ENCODE data around the gene SNRNP40. TPM values are rescaled to one million over a fixed set of nuclear protein-coding genes. Genes with fewer than 3 reads are reported as not detected.

Gene SNRNP40
- total and polyA plus RNA-seq, 4 donors, result 12.3 to 74.3 (median 19.8) TPM

GRCh38 chr1:31299365-31299764 lies 2.8 kb upstream of the SNRNP40 start:
- Histone ChIP-seq H3K27ac (ENCODE audit: low read depth in 1 of 2, low read length in 2 of 2) (no peak overlapping the region), H3K27me3 (ENCODE audit: control insufficient read depth in 4 of 4, insufficient read depth in 4 of 4, low read length in 3 of 4) (no peaks in the 10 kb centered on the region), H3K9ac (ENCODE audit: low read depth in 1 of 2, low read length in 2 of 2) (no peak overlapping the region), H3K4me3 (ENCODE audit: low read depth in 1 of 3, low read length in 3 of 3) (no peak overlapping the region), H3K4me1 (ENCODE audit: control insufficient read depth in 4 of 4, insufficient read depth in 4 of 4, low read length in 3 of 4) (peaks cover 3 to 24% (median 16%) of the 10 kb centered on the region in 4 donors), H3K36me3 (ENCODE audit: control insufficient read depth in 4 of 4, insufficient read depth in 3 of 4, low read depth in 1 of 4, low read length in 3 of 4) (no peaks in the 10 kb centered on the region), H3K9me3 (ENCODE audit: control insufficient read depth in 4 of 4, low read length in 3 of 4) (no peaks in the 10 kb centered on the region)
- WGBS, result 100% methylated on average over 1 of the region's 1 CpG
- no peak for DNase-seq (ENCODE audit: low spot score)
- TF ChIP-seq FOXA1 (IDR thresholded peaks at IDR 0.05), result no peak
- TF ChIP-seq, protein P1, sequence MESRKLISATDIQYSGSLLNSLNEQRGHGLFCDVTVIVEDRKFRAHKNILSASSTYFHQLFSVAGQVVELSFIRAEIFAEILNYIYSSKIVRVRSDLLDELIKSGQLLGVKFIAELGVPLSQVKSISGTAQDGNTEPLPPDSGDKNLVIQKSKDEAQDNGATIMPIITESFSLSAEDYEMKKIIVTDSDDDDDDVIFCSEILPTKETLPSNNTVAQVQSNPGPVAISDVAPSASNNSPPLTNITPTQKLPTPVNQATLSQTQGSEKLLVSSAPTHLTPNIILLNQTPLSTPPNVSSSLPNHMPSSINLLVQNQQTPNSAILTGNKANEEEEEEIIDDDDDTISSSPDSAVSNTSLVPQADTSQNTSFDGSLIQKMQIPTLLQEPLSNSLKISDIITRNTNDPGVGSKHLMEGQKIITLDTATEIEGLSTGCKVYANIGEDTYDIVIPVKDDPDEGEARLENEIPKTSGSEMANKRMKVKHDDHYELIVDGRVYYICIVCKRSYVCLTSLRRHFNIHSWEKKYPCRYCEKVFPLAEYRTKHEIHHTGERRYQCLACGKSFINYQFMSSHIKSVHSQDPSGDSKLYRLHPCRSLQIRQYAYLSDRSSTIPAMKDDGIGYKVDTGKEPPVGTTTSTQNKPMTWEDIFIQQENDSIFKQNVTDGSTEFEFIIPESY (IDR thresholded peaks at IDR 0.05), result no peak
- TF ChIP-seq RXRA (IDR thresholded peaks at IDR 0.05), result no peak
- TF ChIP-seq SP1 (IDR thresholded peaks at IDR 0.05), result no peak
- TF ChIP-seq JUND (IDR thresholded peaks at IDR 0.05), result no peak
- no peak for TF ChIP-seq RAD21 (IDR thresholded peaks at IDR 0.05)
- TF ChIP-seq NR2F2 (IDR thresholded peaks at IDR 0.05), result no peak
- TF ChIP-seq HNF4G (IDR thresholded peaks at IDR 0.05), result no peak
- TF ChIP-seq, protein P2, sequence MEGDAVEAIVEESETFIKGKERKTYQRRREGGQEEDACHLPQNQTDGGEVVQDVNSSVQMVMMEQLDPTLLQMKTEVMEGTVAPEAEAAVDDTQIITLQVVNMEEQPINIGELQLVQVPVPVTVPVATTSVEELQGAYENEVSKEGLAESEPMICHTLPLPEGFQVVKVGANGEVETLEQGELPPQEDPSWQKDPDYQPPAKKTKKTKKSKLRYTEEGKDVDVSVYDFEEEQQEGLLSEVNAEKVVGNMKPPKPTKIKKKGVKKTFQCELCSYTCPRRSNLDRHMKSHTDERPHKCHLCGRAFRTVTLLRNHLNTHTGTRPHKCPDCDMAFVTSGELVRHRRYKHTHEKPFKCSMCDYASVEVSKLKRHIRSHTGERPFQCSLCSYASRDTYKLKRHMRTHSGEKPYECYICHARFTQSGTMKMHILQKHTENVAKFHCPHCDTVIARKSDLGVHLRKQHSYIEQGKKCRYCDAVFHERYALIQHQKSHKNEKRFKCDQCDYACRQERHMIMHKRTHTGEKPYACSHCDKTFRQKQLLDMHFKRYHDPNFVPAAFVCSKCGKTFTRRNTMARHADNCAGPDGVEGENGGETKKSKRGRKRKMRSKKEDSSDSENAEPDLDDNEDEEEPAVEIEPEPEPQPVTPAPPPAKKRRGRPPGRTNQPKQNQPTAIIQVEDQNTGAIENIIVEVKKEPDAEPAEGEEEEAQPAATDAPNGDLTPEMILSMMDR (IDR thresholded peaks at IDR 0.05; ENCODE audit: low read depth, low read length, missing input control), result no peak
- no peak for TF ChIP-seq TAF1 (conservative IDR thresholded peaks at IDR 0.05)
- TF ChIP-seq, protein P3, sequence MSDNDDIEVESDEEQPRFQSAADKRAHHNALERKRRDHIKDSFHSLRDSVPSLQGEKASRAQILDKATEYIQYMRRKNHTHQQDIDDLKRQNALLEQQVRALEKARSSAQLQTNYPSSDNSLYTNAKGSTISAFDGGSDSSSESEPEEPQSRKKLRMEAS (IDR thresholded peaks at IDR 0.05), result no peak
- TF ChIP-seq YY1 (IDR thresholded peaks at IDR 0.05), result no peak

DNA sequence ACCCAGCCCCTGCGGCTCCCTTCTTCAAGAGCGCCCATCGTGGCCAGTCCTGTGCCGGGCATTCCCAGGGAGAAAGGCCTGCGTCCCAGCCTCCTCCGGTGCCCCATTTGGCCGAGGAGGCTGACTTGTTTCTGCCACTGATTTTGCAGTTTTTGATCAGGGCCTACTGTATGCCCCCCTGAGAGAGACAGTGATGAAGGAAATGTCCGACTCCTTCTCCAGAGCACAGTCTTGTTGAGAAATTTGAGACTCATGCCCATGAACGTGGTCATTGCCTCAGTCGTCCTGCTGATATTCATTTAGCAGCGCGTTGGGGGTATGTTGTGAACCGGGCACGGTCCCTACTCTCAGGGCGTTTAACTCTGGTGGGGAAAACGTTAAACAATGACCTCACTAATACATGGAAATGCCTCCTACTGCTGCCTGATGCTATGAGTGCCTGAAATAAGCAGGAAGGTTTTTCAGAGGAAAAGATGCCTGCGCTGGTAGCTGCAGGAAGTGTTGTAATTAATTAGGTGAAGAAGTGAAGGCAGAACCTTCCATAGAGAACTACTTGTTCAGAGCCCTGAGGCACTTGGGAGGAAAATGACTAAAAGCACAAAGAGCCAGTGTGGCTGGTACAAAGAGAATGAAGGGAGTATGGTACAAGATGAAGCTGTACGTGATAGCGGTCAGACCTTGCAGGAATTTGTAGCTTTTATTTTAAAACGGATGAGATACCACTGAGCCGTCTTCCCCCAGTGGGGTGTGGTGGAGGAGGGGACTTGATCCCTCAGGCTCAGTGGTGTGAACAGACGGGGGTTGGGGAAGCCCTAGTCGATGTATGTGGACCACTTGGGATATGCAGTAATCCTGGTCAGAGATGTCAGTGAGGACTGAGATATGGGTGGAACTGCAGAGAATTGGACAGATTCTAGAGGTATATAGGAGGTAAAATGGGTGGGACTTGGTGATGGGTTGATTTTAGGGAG lies 974 bp upstream of the SNRNP40 start:
- peak overlapping the region; percentile 70 to 99 (median 86) for H3K4me3 ChIP-seq (ENCODE audit: low read depth in 1 of 3, low read length in 3 of 3)
- peak overlapping the region; percentile 78 to 89 for H3K27ac ChIP-seq (ENCODE audit: low read depth in 1 of 2, low read length in 2 of 2)
- no peak for DNase-seq (ENCODE audit: low spot score)
- H3K9me3 ChIP-seq (ENCODE audit: control insufficient read depth in 4 of 4, low read length in 3 of 4), result no peaks in the 10 kb centered on the region
- WGBS, result 9% methylated on average over 23 of the region's 23 CpGs
- H3K36me3 ChIP-seq (ENCODE audit: control insufficient read depth in 4 of 4, insufficient read depth in 3 of 4, low read depth in 1 of 4, low read length in 3 of 4), result peaks cover 0 to 7% (median 4%) of the 10 kb centered on the region in 4 donors
- H3K9ac ChIP-seq (ENCODE audit: low read depth in 1 of 2, low read length in 2 of 2), result peak overlapping the region; percentile 43 to 77
- TF ChIP-seq, protein P1 (IDR thresholded peaks at IDR 0.05), result no peak
- TF ChIP-seq REST (IDR thresholded peaks at IDR 0.05) (no peak), TAF1 (conservative IDR thresholded peaks at IDR 0.05) (no peak), FOXA2 (IDR thresholded peaks at IDR 0.05) (no peak), EGR1 (IDR thresholded peaks at IDR 0.05; ENCODE audit: low read depth in 2 of 2) (no peak), HNF4G (IDR thresholded peaks at IDR 0.05) (no peak), NR2F2 (IDR thresholded peaks at IDR 0.05) (no peak)
- TF ChIP-seq, protein P2 (IDR thresholded peaks at IDR 0.05; ENCODE audit: low read depth, low read length, missing input control), result no peak
- no peaks in the 10 kb centered on the region for H3K27me3 ChIP-seq (ENCODE audit: control insufficient read depth in 4 of 4, insufficient read depth in 4 of 4, low read length in 3 of 4)
- peaks cover 3 to 24% (median 16%) of the 10 kb centered on the region in 4 donors for H3K4me1 ChIP-seq (ENCODE audit: control insufficient read depth in 4 of 4, insufficient read depth in 4 of 4, low read length in 3 of 4)
